Activated naive CD4-positive, alpha-beta T cell (primary cell): ENCODE data around the gene CROT.
A peak's percentile ranks its signal among the peaks of the same experiment; 100 is the strongest.
"Not testable (repeated sequence)": the region's sequence is repeated elsewhere in the genome, so short reads cannot be mapped to it uniquely, and the experiment has no call there.

ENCODE experiments used
- DNase-seq, 4 experiments: peaks; one replicate each; lab custom pipeline; 2025; lab: John Stamatoyannopoulos, UW

CROT gene, protein sequence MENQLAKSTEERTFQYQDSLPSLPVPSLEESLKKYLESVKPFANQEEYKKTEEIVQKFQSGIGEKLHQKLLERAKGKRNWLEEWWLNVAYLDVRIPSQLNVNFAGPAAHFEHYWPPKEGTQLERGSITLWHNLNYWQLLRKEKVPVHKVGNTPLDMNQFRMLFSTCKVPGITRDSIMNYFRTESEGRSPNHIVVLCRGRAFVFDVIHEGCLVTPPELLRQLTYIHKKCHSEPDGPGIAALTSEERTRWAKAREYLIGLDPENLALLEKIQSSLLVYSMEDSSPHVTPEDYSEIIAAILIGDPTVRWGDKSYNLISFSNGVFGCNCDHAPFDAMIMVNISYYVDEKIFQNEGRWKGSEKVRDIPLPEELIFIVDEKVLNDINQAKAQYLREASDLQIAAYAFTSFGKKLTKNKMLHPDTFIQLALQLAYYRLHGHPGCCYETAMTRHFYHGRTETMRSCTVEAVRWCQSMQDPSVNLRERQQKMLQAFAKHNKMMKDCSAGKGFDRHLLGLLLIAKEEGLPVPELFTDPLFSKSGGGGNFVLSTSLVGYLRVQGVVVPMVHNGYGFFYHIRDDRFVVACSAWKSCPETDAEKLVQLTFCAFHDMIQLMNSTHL

DNA sequence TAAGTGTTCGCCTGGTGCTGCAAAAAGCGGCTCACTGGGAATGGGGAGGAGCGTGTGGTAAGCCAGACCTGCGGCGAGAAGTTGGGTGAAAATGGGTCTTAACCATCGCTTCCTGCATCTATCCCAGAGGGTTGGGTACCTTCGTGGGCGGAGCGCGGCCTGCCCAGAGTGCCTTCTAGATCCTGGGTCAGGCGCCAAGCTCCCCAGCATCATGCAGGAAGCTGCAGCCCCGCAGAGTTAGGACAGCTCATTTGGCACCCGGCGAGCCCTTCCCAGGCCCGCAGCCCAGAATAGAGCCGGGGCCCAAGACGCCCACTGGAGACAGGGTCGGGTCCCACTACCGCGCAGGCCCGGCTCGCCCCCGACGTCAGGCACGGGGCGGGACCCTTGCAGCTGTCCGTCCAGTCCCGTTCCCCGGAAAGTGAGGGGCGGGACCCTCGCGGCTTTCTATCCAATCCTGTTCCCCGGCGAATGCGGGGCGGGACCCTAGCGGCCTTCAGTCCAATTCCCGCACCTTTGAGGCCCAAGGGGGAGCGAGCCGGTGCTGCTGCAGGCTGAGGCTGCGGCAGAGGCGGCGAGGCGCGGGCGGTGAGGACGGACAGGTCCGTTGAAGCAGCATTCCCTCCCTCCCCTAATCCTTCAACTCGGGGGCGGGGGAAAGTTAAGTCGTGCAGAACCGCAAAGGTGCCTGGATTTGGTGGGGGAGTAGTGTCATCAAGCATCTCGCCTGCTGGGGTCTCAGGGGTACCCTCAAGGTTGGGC, at the start of gene CROT:
CROT (plus strand) TSS at position 499 of the 762 bp plus-strand sequence. CDS start 3,405 bp downstream, outside the sequence.
- DNase-seq: peak; percentile 73 to 93 (median 82)

DNA sequence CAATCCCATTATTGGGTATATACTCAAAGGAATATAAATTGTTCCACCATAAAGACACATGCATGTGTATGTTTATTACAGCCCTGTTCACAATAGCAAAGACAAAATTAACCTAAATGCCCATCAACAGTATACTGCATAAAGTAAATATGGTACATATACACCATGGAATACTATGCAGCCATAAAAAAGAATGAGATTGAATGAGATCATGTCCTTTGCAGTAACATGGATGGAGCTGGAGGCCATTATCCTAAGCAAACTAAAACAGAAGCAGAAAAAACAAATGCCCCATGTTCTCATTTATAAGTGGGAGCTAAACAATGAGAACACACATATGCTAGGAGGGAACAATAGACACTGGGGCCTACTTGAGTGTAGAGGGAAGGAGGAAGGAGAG, 44.7 kb upstream of the CROT start:
- no peak for DNase-seq

DNA sequence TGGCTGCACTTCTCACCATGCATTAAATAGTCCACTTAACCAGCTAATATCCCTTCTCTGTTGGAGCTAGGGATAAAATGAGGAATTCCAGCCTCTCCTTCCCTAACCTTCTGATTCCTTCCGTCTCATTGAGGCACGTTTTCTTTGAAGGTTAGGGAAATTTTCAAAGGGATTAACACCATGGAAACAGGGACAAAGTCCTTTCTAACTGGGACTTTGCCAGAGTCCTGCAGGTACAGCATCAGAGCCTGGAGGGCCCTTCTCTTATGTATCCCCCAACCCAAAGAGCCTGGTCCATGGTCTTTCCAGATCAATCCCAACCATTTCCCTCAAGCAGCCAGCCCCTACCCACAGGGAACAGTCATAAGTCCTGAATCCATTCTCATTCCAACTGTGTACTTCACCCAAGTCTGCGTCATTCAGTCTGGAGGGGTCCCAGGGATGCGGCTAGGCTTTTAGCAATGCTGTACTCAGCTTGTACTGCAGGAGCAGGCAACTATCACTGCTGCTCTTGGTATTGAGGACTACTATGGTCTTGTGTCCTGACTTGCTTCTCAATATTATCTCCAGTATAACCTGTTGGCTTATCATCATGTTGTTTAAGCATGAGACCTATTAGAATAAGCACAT, 34.6 kb upstream of the CROT start:
- DNase-seq: no peak

DNA sequence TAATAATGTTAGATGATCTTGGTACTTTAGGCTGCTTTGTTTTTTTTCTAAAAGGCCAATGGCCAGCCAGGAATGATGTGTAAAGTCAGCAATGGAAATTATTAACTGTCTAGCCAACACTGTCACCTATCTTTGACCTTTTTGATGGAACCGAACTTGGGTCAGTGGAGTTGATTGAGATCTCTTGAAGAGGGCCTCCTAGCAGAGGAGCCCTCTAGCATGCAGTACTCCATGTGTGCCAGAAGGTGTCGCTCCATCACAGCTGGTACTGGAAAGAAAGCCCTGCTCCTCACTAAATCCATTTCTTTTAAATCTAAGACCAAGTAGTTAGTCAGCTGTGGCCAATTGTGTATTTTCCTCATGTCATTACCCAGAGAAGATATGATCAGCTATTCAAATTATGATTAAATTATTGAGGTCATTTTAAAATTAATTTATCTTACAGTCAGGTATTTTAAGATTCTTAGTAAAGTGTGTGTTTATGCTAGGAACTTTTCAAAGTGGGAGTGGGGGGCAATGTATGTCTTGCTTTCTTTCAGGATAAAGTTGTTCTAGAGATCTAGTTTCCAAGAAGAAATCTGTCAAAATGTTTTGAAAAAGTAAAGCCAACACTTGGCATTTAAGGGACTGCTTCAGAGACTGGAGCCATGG, 33.1 kb upstream of the CROT start:
- peak in 3 of 4 experiments; percentile 7 to 37 (median 10) for DNase-seq

DNA sequence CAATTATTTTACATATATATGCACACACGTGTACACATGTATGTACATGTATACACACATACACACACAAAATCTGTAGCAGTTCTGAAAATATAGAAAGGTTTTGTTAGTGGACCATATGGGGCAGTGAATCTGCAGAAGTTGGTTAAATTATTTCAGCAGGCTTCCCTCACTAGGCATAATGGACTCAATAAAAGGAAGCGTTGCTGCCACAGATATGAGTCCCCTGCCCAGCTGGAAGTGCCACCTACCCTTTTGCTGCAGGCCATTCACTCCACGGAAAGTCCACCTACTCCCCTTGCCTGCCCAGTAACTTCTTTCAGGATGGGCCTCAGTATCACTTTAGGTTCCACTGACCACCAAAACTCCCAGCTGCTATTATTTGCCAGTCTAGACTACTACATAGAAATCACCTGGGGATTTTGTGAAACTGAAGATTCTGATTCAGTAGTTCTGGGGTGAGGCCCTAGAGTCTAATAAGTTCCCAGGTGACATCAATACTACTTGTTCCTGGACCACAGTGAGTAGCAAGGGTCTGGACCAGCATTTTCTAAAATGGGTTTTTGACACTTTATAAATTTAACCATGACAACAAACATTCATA, 29.3 kb upstream of the CROT start:
- DNase-seq: no peak

DNA sequence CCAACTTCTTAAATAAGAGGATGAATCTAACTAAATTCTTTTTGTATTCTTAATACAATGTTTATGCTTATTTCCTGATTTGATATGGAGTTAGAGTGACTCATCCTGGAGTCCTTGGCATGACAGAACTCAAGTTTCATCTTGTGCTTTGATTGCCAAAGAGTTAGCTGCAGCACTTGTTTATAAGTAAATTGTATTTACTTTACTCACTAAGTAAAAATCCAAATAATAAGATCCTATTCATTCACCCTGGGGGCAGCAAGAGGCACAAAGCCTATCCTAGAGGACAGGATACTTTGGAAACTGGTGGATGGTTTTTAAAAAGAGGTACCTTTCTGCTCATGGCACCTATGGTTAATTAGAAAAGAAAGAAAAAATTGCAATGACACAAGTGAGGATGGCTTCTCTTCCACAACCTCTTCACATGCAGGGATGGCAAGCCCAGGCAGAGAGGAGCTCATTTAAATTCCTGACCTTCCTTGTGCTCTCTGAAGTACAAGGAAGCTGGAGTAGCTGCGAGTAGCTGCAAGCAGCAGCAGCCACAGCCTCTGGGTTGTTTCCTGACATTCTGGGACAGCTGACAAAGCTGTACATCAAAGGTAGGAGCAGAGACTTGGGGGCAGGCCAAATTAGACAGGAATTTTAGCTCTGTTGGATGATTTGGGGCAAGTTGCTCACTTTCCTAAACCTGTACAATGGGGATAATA, 28.5 kb upstream of the CROT start:
- no peak for DNase-seq

DNA sequence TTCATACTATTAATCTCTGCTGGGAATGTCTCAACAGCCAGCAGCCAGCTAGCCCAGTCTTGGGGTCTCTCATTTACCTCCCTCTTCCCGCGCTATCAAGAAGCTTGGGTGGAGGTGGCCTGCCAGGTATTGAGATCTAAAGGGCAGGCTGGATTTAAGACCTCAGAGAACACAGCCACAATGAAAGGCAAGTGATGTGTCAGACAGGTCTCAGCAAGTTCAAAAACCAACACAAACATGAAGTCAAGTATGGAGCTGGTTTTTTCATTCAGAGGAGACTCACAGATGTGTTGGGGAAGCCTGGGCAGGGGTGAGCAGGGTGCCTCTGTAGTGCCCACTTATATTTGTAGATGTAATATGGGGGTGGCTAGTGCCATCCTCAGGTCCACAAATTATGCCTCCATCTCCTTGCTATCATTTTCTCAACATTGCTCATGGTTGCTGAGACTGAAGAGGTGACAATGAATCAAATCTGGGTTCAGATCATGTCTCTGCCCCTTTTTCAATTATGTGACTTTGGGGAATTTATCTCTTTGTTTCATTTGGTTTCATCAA, 27.7 kb upstream of the CROT start:
- DNase-seq: no peak

DNA sequence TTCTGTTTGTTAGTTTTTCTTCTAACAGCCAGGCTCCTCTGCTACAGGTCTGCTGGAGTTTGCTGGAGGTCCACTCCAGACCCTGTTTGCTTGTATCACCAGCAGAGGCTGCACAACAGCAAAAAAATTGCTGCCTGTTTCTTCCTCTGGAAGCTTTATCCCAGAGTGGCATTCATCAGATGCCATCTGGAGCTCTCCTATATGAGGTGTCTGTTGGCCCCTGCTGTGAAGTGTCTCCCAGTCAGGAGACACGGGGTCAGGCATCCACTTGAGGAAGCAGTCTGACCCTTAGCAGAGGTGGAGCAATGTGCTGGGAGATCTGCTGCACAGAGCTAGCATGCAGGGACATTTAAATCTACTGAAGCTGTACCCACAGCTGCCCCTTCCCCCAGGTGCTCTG, 26.7 kb upstream of the CROT start:
- DNase-seq: no peak

DNA sequence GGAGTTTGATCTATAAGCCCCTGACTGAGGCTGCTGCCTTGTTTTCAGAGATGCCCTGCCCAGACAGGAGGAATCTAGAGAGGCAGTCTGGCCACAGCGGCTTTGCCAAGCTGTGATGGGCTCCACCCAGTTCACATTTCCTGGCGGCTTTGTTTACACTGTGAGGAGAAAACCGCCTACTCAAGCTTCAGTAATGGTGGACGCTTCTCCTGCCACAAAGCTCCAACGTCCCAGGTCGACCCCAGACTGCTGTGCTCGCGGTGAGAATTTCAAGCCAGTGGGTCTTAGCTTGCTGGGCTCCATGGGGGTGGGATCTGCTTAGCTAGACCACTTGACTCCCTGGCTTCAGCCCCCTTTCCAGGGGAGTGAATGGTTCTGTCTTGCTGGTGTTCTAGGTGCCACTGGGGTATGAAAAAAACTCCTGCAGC, 26.3 kb upstream of the CROT start:
- not testable (repeated sequence) for DNase-seq

DNA sequence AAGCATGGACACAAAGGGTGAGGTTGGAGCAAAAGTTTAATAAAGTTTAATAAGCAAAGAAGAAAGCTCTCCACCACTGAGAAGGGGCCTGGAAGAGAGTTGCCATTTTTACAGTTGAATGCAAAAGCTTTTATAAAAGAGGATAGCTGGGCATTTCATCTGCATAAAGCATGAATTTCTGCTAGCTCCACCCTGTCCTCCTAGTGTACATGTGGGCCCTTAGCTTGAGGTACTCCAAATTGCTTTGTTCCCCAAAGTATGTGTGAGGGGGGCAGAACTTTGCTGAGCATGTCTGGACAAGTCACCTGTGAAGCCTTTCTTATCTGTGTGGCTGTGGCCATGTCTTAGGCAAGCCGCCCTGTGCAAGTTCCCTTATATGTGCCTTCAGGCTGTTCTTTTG, 22.6 kb upstream of the CROT start:
- no peak for DNase-seq

DNA sequence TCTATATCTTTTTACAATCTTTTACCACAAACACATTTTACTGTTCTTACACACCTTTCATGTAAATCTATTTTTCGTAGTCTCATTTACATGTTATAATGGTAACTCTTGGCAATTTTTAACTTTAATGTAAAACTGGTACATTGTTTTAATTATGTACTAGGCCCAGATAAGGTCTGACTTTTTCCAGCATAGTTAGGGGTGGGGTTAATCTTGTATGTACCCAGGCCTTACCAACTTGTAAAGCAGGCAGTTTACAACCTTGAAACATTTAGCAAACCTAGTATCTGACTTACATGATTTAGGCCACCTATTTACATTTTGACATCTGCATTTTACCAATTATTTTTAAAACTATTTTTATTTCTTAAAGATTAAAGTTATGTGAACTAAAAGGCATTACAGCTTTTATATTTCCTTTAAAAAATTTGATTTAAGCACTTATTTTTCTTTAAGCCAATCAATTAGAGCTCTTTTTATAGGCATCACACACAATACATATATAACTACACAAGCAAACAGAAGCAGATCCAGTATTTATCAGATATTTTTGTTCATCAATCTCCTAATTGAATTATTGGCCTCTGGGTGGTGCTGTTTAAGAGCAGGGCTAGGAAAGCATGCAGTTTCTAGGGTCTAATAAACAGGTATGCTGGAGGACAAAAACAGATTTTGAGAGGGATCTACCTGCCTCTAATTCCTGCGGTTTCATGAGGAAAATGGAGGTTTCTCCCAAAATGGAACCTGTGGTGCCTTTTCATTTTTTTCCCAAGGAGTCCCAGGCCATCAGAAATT, 19.7 kb upstream of the CROT start:
- no peak for DNase-seq

DNA sequence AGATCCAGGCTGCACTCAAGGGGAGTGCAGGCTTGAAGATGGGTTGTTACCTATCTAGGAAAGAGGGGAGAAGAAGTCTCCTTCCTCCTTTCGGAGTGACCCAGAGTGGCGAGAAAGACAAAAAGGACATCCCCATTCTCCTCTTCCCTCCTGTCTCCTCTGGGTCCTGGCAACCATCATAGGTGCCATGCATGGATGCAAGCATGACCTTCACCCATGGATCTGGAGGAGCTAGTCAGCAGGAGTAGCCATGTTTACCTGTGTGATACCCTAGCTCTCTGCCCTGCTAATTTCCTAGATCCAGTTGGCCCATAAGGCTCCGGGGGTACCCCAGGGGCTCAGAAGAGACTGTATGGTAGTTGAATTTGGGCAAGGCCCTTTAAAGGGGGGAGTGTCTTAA, 17.2 kb upstream of the CROT start:
- DNase-seq: no peak

DNA sequence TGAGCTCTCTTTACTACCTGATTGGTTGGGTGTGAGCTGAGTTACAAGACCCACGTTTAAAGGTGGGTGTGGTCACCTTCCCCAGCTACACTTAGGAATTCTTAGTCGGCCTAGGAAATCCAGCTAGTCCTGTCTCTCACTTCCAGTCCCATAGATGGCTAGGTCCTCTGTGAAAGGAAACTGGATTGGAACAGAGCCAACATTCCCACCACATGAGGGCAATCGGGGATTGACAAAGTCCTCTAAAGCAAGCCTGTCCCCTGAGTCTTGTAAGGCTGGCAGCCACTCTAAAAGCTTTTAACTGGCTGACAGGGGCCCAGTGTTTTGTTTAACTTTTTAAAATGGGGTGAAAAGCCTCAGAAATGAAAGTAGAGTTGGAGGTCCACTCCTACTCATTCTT, 15.1 kb upstream of the CROT start:
- DNase-seq: no peak

DNA sequence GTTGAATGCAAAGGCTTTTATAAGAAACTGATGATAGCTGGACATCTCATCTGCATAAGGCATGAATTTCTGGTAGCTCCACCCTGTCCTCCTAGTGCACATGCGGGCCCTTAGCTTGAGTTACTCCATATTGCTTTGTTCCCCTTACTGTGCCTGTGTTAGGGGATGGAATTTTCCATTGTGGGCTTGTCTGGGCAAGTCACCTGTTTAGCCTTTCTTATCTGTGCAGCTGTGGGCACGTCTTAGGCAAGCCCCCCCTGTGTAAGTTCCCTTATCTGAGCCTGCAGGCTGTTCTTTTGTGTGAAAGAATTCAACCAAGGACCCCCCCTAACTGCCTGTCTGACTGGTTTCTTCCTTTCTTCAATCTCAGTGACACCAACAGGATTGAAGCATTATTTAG, 14.5 kb upstream of the CROT start:
- DNase-seq: no peak

DNA sequence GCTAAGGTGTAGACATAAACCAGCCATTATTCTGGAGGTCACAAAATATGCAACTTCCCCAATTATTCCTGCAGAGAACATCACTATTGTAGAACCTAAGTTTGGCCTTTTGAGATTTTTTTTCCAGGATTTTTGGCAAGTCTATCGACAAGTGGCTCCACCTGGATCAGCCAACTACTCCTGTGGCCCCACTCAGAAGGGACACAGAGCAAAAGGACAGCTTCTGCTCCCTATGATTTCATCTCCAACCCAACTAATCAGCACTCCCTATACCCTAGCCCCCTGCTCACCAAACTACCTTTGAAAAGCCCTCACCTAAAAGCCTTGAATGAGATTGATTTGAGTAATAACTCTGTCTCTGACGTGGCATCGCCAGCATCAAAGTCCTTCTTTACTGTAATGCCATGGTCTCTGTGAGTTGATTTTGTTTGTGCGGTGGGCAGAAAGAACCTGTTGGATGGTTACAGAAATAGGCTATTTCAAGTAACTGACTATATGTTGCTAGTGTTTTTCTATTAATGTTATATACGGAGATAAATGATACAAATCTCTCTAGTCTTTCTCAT, 13.7 kb upstream of the CROT start:
- DNase-seq: no peak

DNA sequence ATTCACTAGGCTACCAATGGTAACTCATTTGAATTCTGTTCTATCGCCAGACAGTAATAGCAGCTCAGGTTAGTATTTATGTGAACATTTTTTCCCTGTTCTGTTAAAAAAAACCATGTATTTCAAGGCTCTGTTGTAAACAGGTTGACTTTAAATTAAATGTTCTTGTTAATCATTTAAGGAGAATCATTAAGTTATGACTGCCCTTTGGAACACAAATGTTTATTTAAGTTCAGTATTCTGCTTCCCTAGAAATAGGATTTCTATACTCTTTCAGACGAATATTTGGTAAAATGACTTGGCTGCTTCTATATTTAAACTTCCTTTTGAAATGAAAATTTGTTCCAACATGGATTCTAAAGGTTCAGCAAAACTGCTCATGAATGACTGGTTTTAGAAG, 13.1 kb upstream of the CROT start:
- DNase-seq: no peak

DNA sequence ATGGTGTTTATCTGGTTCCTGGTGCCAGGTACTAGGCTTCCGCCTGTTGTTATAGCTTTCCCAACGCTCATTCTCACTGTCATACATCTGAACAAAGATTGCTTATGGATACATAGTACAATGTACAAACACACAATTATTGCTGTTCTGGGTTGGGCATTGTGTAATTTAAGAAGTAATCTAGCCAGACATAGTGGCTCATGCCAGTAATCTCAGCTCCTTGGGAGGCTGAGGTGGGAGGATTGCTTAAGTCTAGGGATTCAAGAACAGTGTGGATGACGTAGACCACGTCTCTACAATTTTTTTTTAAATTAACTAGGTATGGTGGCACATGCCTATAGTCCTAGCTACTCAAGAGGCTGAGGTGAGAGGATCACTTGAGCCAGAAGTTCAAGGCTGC, 9.3 kb upstream of the CROT start:
- DNase-seq: no peak

DNA sequence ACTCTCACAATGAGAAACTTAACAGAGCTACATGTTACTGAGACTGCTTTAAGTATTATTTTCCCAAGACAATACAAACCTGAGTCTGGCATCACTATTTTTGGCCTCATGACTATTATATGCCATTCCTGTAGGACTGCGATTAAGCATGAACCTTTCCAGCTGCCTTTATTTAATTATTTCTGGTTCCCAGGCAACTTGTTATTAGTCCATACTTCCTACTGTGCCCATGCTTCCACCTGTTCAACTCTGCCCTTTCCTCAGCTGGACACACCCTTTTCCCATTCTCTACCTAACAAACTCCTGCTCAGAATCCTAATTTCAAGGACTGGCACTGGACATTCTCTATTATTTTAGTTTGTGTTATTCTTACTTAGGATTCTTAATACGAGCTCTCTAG, 8.1 kb upstream of the CROT start:
- DNase-seq: no peak

DNA sequence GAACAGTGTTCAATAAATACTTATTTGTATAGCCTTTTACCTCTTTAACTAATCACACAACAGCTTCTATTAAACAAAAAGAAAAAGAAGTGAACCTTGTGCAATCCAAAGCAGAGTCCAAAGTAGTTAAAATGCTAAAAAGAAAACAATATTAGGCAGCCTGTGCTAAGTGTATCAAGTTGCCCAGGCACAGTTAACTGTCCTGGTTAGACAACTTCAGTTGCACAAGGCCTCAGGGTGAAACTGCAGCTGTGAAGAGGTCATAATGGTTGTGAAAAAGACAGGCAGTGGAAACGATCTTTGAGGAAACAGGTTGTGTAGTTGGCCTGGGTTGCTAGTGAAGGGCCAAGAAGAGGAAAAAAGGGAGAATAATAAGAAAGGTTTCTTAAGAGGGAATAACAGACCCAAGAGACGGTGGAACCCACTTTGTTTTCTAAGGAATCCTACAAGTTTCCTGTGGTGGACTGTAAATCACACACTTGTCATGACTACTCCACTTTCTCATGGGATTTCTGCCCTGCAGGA, 6.0 kb upstream of the CROT start:
- no peak for DNase-seq
